ENCODE measurements around the gene CPA5. TPM values are rescaled to one million over a fixed set of nuclear protein-coding genes. Genes with fewer than 3 reads are reported as not detected.

The CPA5 gene
- total RNA-seq, 1 experiment from 2014 or later: not detected

GRCh38 chr7:130304878-130305277, 39.7 kb upstream of the CPA5 start:
- ATAC-seq (no peak), DNase-seq (no peak)
- CTCF ChIA-PET: no interaction called here
- H3K9me2 ChIP-seq (replicated peaks; ENCODE audit: low read length): no peaks in the 10 kb centered on the region
- no peaks in the 10 kb centered on the region for H3F3A ChIP-seq (ENCODE audit: low read length, unreplicated experiment)
- H3K9me3 ChIP-seq (ENCODE audit: low read length): no peaks in the 10 kb centered on the region
- POLR2A ChIA-PET (ENCODE audit: unreplicated experiment): no interaction called here
- no TSS peak for BruUV-seq (replicated peaks)
- H3K79me2 ChIP-seq (ENCODE audit: low read length): no peaks in the 10 kb centered on the region
- no peaks in the 10 kb centered on the region for H3K36me3 ChIP-seq (ENCODE audit: low read depth, low read length)
- no peaks in the 10 kb centered on the region for H3K27me3 ChIP-seq (ENCODE audit: low read length)
- intact Hi-C loops (cut with micrococcal nuclease): no loop called here
- no peaks in the 10 kb centered on the region for H4K20me1 ChIP-seq (ENCODE audit: low read length)
- no peak overlapping the region for H3K4me3 ChIP-seq (ENCODE audit: low read length)
- no peak overlapping the region for H2AFZ ChIP-seq (ENCODE audit: low read length)
- TF ChIP-seq CTCF (conservative IDR thresholded peaks at IDR 0.05; ENCODE audit: low read depth, low read length) (no peak), EZH2 (IDR thresholded peaks at IDR 0.05; ENCODE audit: low read length, unreplicated experiment) (no peak), EZH2phosphoT487 (IDR thresholded peaks at IDR 0.05; ENCODE audit: borderline replicate concordance, low read length) (no peak)
- no peak overlapping the region for H3K27ac ChIP-seq (ENCODE audit: low read length)
- no peaks in the 10 kb centered on the region for H3K4me1 ChIP-seq (ENCODE audit: insufficient read depth, low read length)
- H3K4me2 ChIP-seq (ENCODE audit: low read length): no peak overlapping the region
- no peak overlapping the region for H3K9ac ChIP-seq (ENCODE audit: low read length)

GRCh38 chr7:130305433-130306042, 39.1 kb upstream of the CPA5 start:
- H3K4me2 ChIP-seq (ENCODE audit: low read length): no peak overlapping the region
- no peak for ATAC-seq
- H3K36me3 ChIP-seq (ENCODE audit: low read depth, low read length): no peaks in the 10 kb centered on the region
- H3F3A ChIP-seq (ENCODE audit: low read length, unreplicated experiment): no peaks in the 10 kb centered on the region
- intact Hi-C loops (cut with micrococcal nuclease): no loop called here
- no peak overlapping the region for H2AFZ ChIP-seq (ENCODE audit: low read length)
- no peak for DNase-seq
- H3K79me2 ChIP-seq (ENCODE audit: low read length): no peaks in the 10 kb centered on the region
- H3K9ac ChIP-seq (ENCODE audit: low read length): no peak overlapping the region
- no peaks in the 10 kb centered on the region for H3K9me3 ChIP-seq (ENCODE audit: low read length)
- TF ChIP-seq EZH2phosphoT487 (IDR thresholded peaks at IDR 0.05; ENCODE audit: borderline replicate concordance, low read length) (no peak), CTCF (conservative IDR thresholded peaks at IDR 0.05; ENCODE audit: low read depth, low read length) (no peak), EZH2 (IDR thresholded peaks at IDR 0.05; ENCODE audit: low read length, unreplicated experiment) (no peak)
- POLR2A ChIA-PET (ENCODE audit: unreplicated experiment): no interaction called here
- H3K4me3 ChIP-seq (ENCODE audit: low read length): no peak overlapping the region
- H3K27me3 ChIP-seq (ENCODE audit: low read length): no peaks in the 10 kb centered on the region
- H3K9me2 ChIP-seq (replicated peaks; ENCODE audit: low read length): no peaks in the 10 kb centered on the region
- no peaks in the 10 kb centered on the region for H4K20me1 ChIP-seq (ENCODE audit: low read length)
- no TSS peak for BruUV-seq (replicated peaks)
- no peaks in the 10 kb centered on the region for H3K4me1 ChIP-seq (ENCODE audit: insufficient read depth, low read length)
- H3K27ac ChIP-seq (ENCODE audit: low read length): no peak overlapping the region
- CTCF ChIA-PET: no interaction called here

- POLR2A ChIA-PET (ENCODE audit: unreplicated experiment): no interaction called here
- H3K9ac ChIP-seq (ENCODE audit: low read length): no peak overlapping the region
- intact Hi-C loops (cut with micrococcal nuclease): no loop called here
Observed at GRCh38 chr7:130309986-130310385, 34.6 kb upstream of the CPA5 start.

More at GRCh38 chr7:130309986-130310385, 34.6 kb upstream of the CPA5 start:
- ATAC-seq: no peak
- H3K4me3 ChIP-seq (ENCODE audit: low read length): no peak overlapping the region
- no peaks in the 10 kb centered on the region for H3K4me1 ChIP-seq (ENCODE audit: insufficient read depth, low read length)
- no peak for DNase-seq
- no peak overlapping the region for H3K27ac ChIP-seq (ENCODE audit: low read length)
- H3K4me2 ChIP-seq (ENCODE audit: low read length): no peak overlapping the region
- H3K36me3 ChIP-seq (ENCODE audit: low read depth, low read length): no peaks in the 10 kb centered on the region
- no peaks in the 10 kb centered on the region for H3K9me2 ChIP-seq (replicated peaks; ENCODE audit: low read length)
- no TSS peak for BruUV-seq (replicated peaks)
- no peaks in the 10 kb centered on the region for H3F3A ChIP-seq (ENCODE audit: low read length, unreplicated experiment)
- no peaks in the 10 kb centered on the region for H3K79me2 ChIP-seq (ENCODE audit: low read length)
- H3K9me3 ChIP-seq (ENCODE audit: low read length): no peaks in the 10 kb centered on the region
- no peak overlapping the region for H2AFZ ChIP-seq (ENCODE audit: low read length)
- H3K27me3 ChIP-seq (ENCODE audit: low read length): no peaks in the 10 kb centered on the region
- H4K20me1 ChIP-seq (ENCODE audit: low read length): no peaks in the 10 kb centered on the region
- CTCF ChIA-PET: no interaction called here
- no peak for TF ChIP-seq CTCF (conservative IDR thresholded peaks at IDR 0.05; ENCODE audit: low read depth, low read length)
- no peak for TF ChIP-seq EZH2 (IDR thresholded peaks at IDR 0.05; ENCODE audit: low read length, unreplicated experiment)
- TF ChIP-seq EZH2phosphoT487 (IDR thresholded peaks at IDR 0.05; ENCODE audit: borderline replicate concordance, low read length): no peak
